Left colon (tissue), 2 donors: ENCODE results near the gene RPS6KA2. TPM values are rescaled to one million over a fixed set of nuclear protein-coding genes. Genes with fewer than 3 reads are reported as not detected.
A peak's percentile ranks its signal among the peaks of the same experiment; 100 is the strongest.

Experiments
- ATAC-seq: fragments of 200-7000 bp; cut with Tn5 transposase; one replicate; pipeline ENCODE4 v1.9.1; 2020; ENCODE audit warnings: mild to moderate bottlenecking, moderate library complexity
- DNase-seq, 2 donors: peaks; one replicate each; pipeline ENCODE4 v3.0.0-alpha.2; 2020
- intact Hi-C, 2 donors: fragments of 100-400 bp; cut with DNase I in 1 of 2; cut with micrococcal nuclease in 1 of 2; formaldehyde crosslinking; loops; one replicate each; pipeline versions ENCODE4 v1.11.2 to v1.14.0; 2022; cut with DNase I, micrococcal nuclease
- long read RNA-seq: library from polyadenylated mRNA; unstranded; transcript quantifications from one replicate; pipeline ENCODE4 v2.0.0, GENCODE V29; 2021
- total RNA-seq, 2 donors: library from RNA; stranded (reverse); fragmentation: NEBNext Ultra II Directional; extraction: Animal tissue kit (Norgen Biotek cat#: 25700); gene quantifications; one replicate each; pipeline ENCODE4 v1.2.1, GENCODE V29; 2021
- donor health status: DM: no; HTN: no; CAD: no.
- donor health status: DM: yes; HTN: yes; CAD: no.

The RPS6KA2 gene
- 10 to 100 TPM; 11.5 to 13.3 TPM for total RNA-seq
- long read RNA-seq, full-length matches to known transcripts, result 4 of 19 reads
- long read RNA-seq, partial matches to known transcripts, result 6 of 19 reads
- long read RNA-seq, other reads (novel, unspliced or antisense), result 9 of 19 reads

GRCh38 chr6:166627033-166627874 is at the start of gene RPS6KA2:
TSS of gene RPS6KA2 (minus strand) at chr6:166627251. CDS start at chr6:166627019, 232 bp downstream.
- intact Hi-C loops, result no loop called here
- DNase-seq, result peak; percentile 100
- peak; percentile 90 for ATAC-seq

DNA sequence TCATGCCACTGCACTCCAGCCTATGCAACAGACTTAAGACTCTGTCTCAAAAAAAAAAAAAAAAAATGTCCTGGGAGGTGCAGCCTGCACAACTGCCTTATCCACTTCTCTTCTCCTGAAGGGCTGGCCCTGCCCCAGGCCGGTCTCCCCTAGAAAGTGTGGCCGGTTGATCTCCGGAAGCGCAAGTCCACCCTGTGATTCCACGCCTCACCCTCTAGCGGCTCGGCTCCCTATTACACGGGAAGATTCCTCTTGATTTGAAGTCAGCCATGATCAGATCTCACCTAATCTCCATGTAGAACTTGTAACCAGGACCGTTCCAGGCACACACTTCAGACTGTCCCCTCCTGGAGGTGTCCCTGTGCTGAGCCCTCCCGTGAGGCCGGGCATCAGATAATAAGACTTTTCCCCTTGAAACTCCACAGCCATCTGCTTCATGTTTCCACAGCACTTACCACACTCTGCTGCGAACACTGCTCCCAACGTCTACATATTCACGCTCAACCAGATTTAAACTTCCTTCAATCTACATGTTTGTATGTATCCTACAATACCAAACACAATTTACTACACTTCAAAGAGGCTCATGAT is 49.3 kb upstream of the RPS6KA2 start:
- no peak for ATAC-seq
- no peak for DNase-seq
- intact Hi-C loops, result no loop called here

GRCh38 chr6:166675736-166676135 is 48.7 kb upstream of the RPS6KA2 start:
- DNase-seq, result no peak
- ATAC-seq, result peak; percentile 73
- intact Hi-C loops, result no loop called here

GRCh38 chr6:166673309-166673708 is 46.3 kb upstream of the RPS6KA2 start:
- DNase-seq (no peak), ATAC-seq (no peak)
- intact Hi-C loops, result no loop called here

DNA sequence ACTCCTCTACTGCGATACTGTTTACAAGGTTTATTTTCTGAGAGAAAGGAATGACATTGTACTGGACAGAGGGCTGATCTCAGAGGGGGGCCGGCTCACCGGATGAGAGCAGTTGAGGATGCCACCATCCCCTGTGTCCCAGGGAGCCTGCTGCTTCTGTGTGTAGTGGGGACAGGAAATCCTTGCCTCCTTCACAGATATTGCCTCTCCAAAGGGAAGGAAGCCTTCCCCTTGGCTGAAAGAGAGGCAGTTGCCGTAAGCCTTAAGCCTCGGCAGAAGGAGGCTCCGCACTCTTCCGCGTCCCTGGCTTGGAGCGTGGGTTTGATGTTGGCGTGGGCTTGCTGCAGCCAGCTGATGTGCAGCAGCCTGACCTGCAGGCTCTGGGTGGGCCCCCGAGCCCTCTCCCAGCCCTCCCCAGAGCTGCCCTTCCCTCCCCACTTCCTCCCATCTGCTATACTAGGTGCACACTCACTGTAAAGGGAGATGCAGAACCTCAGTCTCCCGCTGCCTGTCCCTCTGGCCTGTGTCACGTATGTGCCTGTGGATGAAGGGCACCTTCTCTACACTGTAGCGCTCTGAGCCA is 45.7 kb upstream of the RPS6KA2 start:
- intact Hi-C loops, result no loop called here
- ATAC-seq (no peak), DNase-seq (no peak)

GRCh38 chr6:166672146-166672545 is 45.1 kb upstream of the RPS6KA2 start:
- intact Hi-C loops, result no loop called here
- ATAC-seq (no peak), DNase-seq (no peak)

DNA sequence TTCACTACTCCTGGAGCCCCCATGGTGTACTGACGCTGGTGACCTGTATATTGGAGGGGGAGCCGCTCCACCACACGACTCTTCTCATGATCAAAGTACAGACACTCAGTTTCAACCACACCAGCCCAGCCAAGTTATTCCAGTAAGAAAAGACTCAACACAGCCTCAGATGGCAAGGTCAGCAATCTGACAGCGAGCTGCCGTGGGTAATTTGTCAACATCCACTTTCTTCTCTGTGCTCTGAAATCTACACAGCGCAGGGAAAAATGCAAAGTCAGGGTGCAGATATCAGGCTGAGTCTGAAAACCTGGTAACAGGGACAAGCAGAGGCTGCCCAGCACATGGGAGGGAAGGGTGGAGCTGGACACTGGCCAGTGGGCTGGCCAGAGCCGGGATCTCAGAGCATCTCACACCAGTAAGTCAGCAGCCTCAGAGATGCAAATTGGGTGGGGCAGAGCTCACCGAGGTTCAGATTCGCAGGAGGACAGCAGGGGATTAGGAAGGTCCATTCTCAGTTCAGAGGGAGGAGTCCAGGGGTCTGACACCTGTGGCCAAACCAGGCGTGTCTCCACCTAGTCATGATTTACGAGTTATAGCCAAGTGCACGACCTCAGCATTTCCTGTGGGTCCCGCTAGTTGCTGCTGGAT is 44.5 kb upstream of the RPS6KA2 start:
- DNase-seq (no peak), ATAC-seq (no peak)
- intact Hi-C loops, result no loop called here

- intact Hi-C loops, result no loop called here
- DNase-seq, result no peak
- ATAC-seq, result no peak
Measured at GRCh38 chr6:166670894-166671293, 43.8 kb upstream of the RPS6KA2 start.

DNA sequence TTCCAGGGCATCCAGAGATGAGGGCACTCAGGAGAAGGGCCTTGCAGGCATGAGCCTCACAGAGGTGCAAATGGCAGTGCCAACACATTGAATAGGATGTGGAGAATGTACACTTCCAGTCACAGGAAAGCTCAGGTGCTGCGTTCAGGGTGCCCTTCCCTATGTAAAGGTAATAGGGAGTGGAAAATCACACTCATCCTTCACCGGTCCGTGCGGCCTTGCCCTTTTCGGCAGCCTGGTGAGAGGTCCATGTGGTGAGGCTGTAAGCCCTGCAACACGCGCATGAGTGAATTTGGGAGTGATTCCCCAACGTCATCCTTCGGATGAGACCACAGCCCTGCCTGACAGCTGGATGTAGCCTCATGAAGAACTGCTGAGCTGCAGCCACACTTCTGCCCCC is 43.0 kb upstream of the RPS6KA2 start:
- intact Hi-C loops, result no loop called here

DNA sequence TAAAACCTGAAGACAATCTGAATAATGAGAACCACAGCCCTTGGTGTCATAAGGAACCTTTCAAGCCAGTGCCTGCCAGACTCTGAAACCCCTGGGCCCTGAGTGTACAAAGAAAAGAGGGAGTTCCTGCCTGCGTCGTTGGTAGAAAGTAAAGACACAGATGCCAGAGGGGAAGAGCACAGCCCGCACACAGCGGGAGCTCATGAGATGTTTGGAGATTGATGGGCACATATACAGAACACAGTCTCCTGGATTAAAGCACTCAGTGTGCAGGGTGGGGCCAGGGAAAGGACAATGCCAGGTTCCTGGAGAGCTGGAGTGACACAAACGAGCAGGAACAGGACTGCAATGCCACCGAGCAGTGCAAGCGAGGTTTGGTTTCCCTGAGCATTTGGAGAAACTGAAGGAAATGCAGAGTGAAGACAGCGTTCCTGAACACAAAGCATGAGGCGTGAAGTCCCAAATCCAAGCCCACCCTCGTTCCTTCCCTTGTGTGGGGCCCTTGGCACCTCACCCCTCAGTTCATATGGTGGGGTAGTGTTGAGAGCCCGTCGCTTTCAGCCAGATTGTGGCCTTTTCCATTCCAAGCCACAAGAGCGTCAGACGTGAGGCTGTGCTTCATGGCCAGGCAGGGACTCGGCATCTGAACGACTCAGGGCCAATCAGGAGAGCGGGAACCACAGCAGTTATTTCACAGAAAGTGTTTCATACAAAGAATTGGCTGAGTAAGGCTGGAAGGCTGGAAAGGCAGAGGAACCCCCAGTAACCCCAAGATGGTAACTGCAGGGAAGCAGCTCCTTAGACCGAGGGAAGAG is 41.0 kb upstream of the RPS6KA2 start:
- intact Hi-C loops, result no loop called here
- no peak for DNase-seq
- no peak for ATAC-seq

More for the DNA sequence above, 43.0 kb upstream of the RPS6KA2 start:
- ATAC-seq, result no peak
- no peak for DNase-seq

GRCh38 chr6:166664135-166664534 is 37.1 kb upstream of the RPS6KA2 start:
- DNase-seq (no peak), ATAC-seq (peak; percentile 41)
- intact Hi-C loops, result no loop called here

GRCh38 chr6:166663568-166663967 is 36.5 kb upstream of the RPS6KA2 start:
- intact Hi-C loops, result no loop called here
- ATAC-seq (no peak), DNase-seq (no peak)

- ATAC-seq (no peak), DNase-seq (no peak)
- intact Hi-C loops, result no loop called here
Measured at GRCh38 chr6:166662690-166663089, 35.6 kb upstream of the RPS6KA2 start.

- intact Hi-C loops, result no loop called here
- ATAC-seq, result no peak
- no peak for DNase-seq
Measured at GRCh38 chr6:166661327-166662085, 34.5 kb upstream of the RPS6KA2 start.

DNA sequence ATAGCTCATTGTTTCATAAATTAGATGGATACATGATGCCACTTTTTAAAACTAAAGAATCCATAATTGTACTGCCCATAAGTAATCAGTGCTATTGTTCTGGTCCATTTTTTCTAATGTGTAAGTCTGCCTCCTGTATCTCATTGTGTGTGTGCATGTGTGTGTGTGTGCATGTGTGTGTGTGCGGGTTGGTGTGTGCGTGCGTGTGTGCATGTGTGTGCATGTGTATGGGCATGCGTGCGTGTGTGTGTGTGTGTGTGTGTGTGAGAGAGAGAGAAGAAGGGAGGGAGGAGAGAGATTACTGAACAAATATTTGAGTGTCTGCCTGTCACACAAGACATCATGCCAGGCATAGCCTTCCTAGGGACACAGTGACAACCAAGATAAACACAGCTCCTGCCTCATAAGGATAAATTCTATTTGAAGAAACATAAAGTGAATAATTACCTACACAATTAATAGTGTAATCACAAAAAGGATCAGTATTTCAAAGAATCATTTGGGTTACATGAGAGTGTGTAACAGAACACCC is 33.2 kb upstream of the RPS6KA2 start:
- DNase-seq (no peak), ATAC-seq (no peak)
- intact Hi-C loops, result no loop called here

- intact Hi-C loops, result no loop called here
- no peak for DNase-seq
Measured at GRCh38 chr6:166659581-166659980, 32.5 kb upstream of the RPS6KA2 start.

DNA sequence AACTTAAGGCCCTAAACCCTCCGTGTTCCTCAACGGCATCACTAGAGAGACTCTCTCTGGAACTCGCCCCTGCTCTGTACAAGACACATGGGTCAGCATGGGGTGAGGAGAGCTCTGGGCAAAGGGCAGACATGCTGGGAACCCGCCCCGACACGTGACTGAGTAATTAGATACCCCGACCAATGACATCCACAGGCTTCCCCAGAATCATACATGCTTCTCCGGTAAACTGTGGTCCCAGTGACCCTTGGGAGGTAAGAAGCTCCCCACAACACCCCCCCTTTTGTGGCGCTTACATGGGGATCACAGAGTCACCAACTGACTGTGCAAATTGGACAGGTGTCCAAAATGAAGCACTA is 31.7 kb upstream of the RPS6KA2 start:
- ATAC-seq (no peak), DNase-seq (no peak)
- intact Hi-C loops, result no loop called here

More at GRCh38 chr6:166659581-166659980, 32.5 kb upstream of the RPS6KA2 start:
- ATAC-seq, result no peak
